Neural progenitor cell (in vitro differentiated cells): ENCODE data around the gene TSPYL2.

Experiments
- CTCF ChIP-seq: fragments of 200-600 bp; sonication (generic); IDR thresholded peaks from 2 replicates; pipeline ENCODE4 v1.5.1; 2017; ENCODE audit warnings: antibody characterized with exemption, mild to moderate bottlenecking
- EZH2 ChIP-seq: fragments of 200-600 bp; sonication (generic); IDR thresholded peaks from 2 replicates; pipeline ENCODE4 v1.6.1; 2017; ENCODE audit warnings: antibody characterized with exemption, mild to moderate bottlenecking, moderate library complexity
- EZH2phosphoT487 ChIP-seq: fragments of 200-600 bp; sonication (generic); IDR thresholded peaks from 2 replicates; pipeline ENCODE4 v1.6.1; 2017; ENCODE audit warnings: antibody characterized with exemption

- TF ChIP-seq CTCF: no peak
- no peak for TF ChIP-seq EZH2
- TF ChIP-seq EZH2phosphoT487: no peak
Observed at GRCh38 chrX:53114864-53115549, 32.8 kb downstream of the TSPYL2 start.
